SIG-M5 treated with dmso at 0.1 percent for 504 hours (cell line): ENCODE results near the gene WDR45B.
"Not testable (repeated sequence)": the region's sequence is repeated elsewhere in the genome, so short reads cannot be mapped to it uniquely, and the experiment has no call there.

Source experiments
- DNase-seq: peaks from one replicate; lab custom pipeline; 2025; ENCODE audit not compliant: unreplicated experiment; lab: John Stamatoyannopoulos, UW

The WDR45B gene

GRCh38 chr17:82658331-82658730, 10.1 kb upstream of the WDR45B start:
- no peak for DNase-seq

GRCh38 chr17:82657926-82658325, 9.7 kb upstream of the WDR45B start:
- DNase-seq = no peak

- DNase-seq = no peak
Measured at GRCh38 chr17:82656266-82656665, 8.0 kb upstream of the WDR45B start.

- DNase-seq = no peak
Measured at GRCh38 chr17:82655523-82655922, 7.3 kb upstream of the WDR45B start.

- peak; percentile 44 for DNase-seq
Measured at GRCh38 chr17:82655038-82655479, 6.8 kb upstream of the WDR45B start.

- not testable (repeated sequence) for DNase-seq
Measured at GRCh38 chr17:82654611-82655010, 6.4 kb upstream of the WDR45B start.

- no peak for DNase-seq
Measured at GRCh38 chr17:82653651-82654528, 5.6 kb upstream of the WDR45B start.

GRCh38 chr17:82650723-82651122, 2.5 kb upstream of the WDR45B start:
- no peak for DNase-seq

- no peak for DNase-seq
Measured at GRCh38 chr17:82649501-82650261, 1.4 kb upstream of the WDR45B start.

GRCh38 chr17:82648742-82649331, 593 bp upstream of the WDR45B start:
- peak; percentile 17 for DNase-seq

GRCh38 chr17:82647593-82648164, 565 bp downstream of the WDR45B start:
- no peak for DNase-seq

GRCh38 chr17:82645516-82645915, 2.7 kb downstream of the WDR45B start:
- no peak for DNase-seq

GRCh38 chr17:82644148-82644547, 4.1 kb downstream of the WDR45B start:
- DNase-seq = no peak

GRCh38 chr17:82642022-82642421, 6.2 kb downstream of the WDR45B start:
- DNase-seq = no peak

- no peak for DNase-seq
Measured at GRCh38 chr17:82640036-82640435, 8.2 kb downstream of the WDR45B start.

GRCh38 chr17:82639628-82640027, 8.6 kb downstream of the WDR45B start:
- no peak for DNase-seq

GRCh38 chr17:82638183-82638773, 10.0 kb downstream of the WDR45B start:
- no peak for DNase-seq

GRCh38 chr17:82636626-82637598, 11.3 kb downstream of the WDR45B start:
- DNase-seq = peak; percentile 56

GRCh38 chr17:82633343-82633742, 14.9 kb downstream of the WDR45B start:
- DNase-seq = no peak

- no peak for DNase-seq
Measured at GRCh38 chr17:82632451-82632850, 15.8 kb downstream of the WDR45B start.
